LHCN-M2 (cell line): ENCODE data around the gene ITGAL. TPM values are rescaled to one million over a fixed set of nuclear protein-coding genes. Genes with fewer than 3 reads are reported as not detected.

Experiments
- DNase-seq: peaks from one replicate; pipeline ENCODE4 v3.0.0-alpha.2; 2012; ENCODE audit warnings: low read depth
- total RNA-seq: library from RNA; depleted of rRNA; stranded (reverse); fragments of >200 nt; gene quantifications from 2 replicates; pipeline ENCODE4 v1.2.3, GENCODE V29; 2014

Gene ITGAL
- total RNA-seq, 1 experiment from 2014 or later = not detected

GRCh38 chr16:30541502-30542329 is 69.2 kb downstream of the ITGAL start:
- peak; percentile 80 for DNase-seq

- no peak for DNase-seq
These were observed 70.5 kb downstream of the ITGAL start for GRCh38 chr16:30543067-30543466.

GRCh38 chr16:30546115-30546514 is 73.6 kb downstream of the ITGAL start:
- no peak for DNase-seq

GRCh38 chr16:30548416-30549253 is 76.1 kb downstream of the ITGAL start:
- DNase-seq = no peak

- DNase-seq = no peak
These were observed 79.2 kb downstream of the ITGAL start for GRCh38 chr16:30551781-30552180.

- no peak for DNase-seq
These were observed 80.4 kb downstream of the ITGAL start for GRCh38 chr16:30552956-30553355.

GRCh38 chr16:30553393-30553899 is 80.9 kb downstream of the ITGAL start:
- DNase-seq = no peak

GRCh38 chr16:30554557-30555314 is 82.2 kb downstream of the ITGAL start:
- no peak for DNase-seq

GRCh38 chr16:30555315-30556124 is 83.0 kb downstream of the ITGAL start:
- DNase-seq = no peak

- no peak for DNase-seq
These were observed 83.6 kb downstream of the ITGAL start for GRCh38 chr16:30556125-30556473.

GRCh38 chr16:30557707-30557956 is 85.1 kb downstream of the ITGAL start:
- no peak for DNase-seq

- DNase-seq = peak; percentile 99
These were observed 85.6 kb downstream of the ITGAL start, which contains the start of gene ZNF764 for GRCh38 chr16:30557957-30558788. TSS of gene ZNF764 (minus strand) at chr16:30558374. CDS start at chr16:30558182, 192 bp downstream.

- DNase-seq = no peak
These were observed 86.3 kb downstream of the ITGAL start for GRCh38 chr16:30558789-30559377.

GRCh38 chr16:30559690-30560089 is 87.1 kb downstream of the ITGAL start:
- no peak for DNase-seq

- DNase-seq = no peak
These were observed 88.7 kb downstream of the ITGAL start for GRCh38 chr16:30561089-30561816.

GRCh38 chr16:30562021-30562420 is 89.5 kb downstream of the ITGAL start:
- DNase-seq = no peak

- no peak for DNase-seq
These were observed 93.0 kb downstream of the ITGAL start for GRCh38 chr16:30565526-30565925.

GRCh38 chr16:30565984-30566383 is 93.4 kb downstream of the ITGAL start:
- no peak for DNase-seq

- DNase-seq = no peak
These were observed 94.0 kb downstream of the ITGAL start for GRCh38 chr16:30566531-30566930.
